GM19324 (cell line): ENCODE data around the gene IL22RA2.

Source experiments
- ATAC-seq: cut with Tn5 transposase; IDR thresholded peaks from one replicate; pipeline ENCODE4 v1.9.1; 2021; ENCODE audit warnings: mild to moderate bottlenecking, moderate library complexity; ENCODE audit not compliant: unreplicated experiment, low FRiP score

The IL22RA2 gene

DNA sequence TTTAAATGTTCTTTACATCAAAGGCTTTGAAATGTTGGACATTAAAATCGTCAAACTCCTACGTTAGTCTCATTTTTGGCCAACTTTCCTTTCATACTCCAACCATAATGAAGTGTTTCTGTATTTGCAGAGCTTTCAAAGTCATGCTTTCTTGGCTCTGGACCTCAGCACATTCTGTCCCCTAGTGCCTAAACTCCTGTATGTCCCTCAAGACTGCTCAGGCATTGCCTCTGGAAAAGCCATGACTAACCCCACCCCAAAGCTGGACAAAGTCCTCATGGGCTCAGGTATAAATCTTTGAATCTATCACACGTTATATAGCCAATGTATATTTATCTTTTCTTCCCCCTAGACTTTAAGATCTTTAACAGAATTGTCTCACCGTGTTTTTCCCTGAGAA lies 26.8 kb upstream of the IL22RA2 start:
- ATAC-seq: no peak

DNA sequence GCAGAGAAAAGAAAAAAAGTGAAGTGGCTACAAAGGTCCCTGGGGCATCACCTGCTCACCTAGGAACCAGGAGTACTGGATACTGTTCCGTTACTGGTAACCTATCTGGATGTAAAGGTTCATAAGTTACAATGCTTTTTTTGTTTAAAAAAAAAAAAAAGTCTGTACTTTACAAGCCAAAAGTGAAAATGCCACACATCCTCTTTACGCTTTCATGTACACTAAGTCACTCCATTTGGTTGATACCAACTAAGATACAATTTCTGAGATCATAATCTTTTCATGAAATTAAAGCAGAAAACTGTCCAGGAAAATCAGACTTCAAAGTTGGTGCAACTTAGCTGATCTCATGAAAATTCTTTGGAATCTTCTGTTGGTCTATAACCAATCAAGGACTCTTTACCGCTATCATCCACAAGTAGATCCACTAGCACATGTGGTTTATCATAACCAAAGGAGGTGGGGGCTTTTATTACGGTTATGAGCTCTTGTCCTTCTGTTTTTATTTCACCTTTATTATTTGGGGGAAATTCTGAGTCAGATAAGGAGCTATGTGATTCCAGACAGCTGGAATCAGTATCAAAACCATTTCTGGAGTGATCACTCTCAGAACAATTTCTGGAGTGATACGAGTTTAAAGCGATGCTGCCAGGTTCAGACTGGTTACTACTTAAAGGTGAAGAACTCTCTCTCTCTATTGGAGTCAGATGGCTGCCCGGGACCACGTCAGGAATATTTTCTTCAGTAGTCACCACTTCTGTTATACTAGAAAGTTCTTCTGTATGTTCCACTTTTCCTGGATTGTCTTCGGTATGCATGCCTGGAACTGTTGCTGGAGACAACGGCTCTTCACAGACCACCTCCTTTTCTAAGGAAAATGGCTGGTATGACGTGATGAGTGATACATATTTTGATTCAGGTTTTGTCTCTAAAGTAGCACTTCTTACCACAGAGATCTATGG lies 24.5 kb upstream of the IL22RA2 start:
- ATAC-seq: no peak

DNA sequence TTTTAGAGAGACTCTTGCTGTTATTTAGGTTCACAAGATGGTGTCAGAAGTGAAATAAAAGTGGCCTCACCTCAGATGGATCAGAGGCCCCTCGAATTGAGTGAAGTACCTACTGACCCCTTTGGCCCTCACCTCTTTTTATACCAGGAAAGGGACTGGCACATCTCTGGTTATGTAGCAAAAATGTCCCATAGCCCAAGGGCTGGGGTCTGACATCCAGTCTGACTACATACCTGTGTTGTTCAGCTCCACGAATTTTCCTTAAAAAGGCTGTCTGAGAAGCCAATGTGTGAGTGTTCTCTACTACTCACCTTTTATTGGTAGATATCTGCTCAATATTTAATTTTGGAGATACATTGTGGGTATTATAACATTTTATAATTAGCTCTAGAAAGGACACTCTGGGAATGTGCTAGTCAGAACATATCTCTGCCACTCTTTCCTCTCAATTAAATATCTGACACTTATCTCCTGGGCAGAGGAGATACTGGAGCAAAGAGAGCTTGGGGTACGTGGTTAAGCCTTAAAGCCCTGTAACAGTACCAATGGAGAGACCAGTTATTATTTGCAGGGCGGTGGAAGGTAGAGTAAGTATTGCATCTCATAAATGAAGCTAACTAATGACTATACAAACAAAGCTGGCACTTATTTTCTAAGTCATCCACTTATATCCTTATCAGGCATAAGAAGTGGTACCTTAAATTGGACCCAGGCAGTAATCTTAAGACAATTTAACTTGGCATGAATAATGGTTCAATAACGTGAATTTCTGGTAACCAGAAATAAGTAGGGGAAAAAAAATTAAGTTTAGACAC lies 20.0 kb upstream of the IL22RA2 start:
- no peak for ATAC-seq

DNA sequence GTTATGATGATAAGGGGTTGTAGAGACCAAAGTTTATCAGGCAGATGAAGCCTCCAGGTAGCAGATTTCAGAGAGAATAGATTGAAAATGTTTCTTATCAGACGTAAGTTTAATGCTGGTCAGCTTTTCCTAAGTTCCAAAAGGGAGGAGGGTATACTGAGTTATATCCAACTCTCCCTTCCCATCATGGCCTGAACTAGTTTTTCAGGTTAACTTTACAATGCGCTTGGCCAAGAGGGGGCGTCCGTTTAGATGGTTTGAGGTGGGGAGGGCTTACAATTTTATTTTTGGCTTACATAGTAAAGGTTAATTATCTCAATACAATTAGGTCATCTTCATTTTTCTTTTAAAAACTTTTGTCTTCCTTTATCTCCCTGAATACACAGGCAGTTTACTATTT lies 19.4 kb upstream of the IL22RA2 start:
- ATAC-seq: no peak

DNA sequence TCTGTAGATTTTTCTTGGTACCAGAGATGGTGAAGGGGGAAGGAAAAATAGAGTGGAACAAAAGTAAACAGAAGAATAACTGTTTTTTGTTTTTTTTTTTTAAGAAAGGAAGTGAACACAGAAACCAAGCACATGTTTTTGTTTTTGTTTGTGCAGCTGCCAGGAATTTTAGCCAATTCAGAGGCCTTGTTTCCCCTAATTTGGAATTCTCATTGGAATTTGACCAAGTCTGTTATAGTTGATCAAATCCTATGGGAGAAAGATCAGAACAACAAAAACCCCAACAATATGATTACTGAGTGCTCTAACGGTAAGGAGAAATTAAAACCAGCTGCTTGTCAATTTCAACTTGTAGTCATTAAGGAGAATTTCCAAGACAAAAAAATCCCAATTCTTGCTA lies 18.2 kb upstream of the IL22RA2 start:
- ATAC-seq: no peak

DNA sequence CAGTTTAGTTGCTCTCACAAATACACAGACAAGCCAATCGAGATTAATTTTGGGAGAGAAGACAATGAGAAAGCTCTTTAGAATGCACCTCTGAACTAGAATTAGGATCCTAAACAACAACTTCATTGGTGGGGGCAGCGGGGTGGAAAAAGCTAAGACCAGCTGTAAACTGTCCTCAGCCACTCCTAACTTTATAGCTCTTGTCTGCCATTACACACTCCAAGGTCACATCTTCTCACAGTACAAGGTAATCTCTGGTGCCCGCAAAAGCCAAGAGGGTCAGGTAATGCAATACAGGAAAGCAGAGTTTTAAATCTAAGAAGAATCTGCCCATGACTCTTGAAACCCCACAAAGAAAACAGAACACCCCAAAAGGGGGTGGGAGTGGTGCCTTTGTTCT lies 17.8 kb upstream of the IL22RA2 start:
- ATAC-seq: no peak

DNA sequence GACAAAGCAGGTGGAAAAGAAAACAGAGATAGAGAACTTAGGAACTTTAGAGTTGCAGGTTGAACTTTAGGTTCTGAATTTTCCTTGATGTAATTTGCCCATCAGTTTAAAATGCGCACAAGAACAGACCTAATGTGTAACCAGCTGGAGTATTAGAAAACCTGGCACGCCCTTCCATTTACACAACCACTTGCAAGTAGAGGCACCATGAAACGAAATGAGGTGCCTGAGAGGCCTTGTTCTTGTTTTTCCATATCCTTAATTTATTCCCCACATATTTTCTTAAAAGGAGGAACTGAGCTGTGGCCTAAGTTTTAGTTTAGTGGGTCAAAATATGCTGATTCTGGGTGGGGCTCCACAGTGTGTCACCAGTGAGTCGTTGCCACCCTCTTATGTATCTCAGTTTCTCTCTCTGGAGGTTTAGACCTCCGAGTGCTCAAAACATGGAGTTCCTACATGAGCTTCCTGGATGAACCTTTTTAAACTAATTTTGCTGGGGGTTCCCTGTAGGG lies 17.2 kb upstream of the IL22RA2 start:
- ATAC-seq: no peak

DNA sequence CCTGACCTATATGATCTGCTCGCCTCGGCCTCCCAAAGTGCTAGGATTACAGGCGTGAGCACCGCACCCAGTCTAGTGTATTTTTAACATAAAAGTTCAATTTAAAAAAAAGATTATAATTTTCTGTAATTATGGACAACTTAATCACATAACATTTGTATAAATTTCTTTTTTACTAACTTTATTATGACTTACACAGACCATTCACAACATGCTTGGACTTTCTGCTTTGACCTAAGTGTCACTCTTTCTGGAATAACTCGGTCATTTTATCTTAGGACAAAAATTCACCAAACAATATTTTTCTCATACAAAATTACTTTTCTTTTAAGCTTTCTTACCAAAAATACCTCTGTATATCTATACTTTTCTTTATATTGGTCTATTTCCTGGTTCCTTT lies 15.4 kb upstream of the IL22RA2 start:
- no peak for ATAC-seq

DNA sequence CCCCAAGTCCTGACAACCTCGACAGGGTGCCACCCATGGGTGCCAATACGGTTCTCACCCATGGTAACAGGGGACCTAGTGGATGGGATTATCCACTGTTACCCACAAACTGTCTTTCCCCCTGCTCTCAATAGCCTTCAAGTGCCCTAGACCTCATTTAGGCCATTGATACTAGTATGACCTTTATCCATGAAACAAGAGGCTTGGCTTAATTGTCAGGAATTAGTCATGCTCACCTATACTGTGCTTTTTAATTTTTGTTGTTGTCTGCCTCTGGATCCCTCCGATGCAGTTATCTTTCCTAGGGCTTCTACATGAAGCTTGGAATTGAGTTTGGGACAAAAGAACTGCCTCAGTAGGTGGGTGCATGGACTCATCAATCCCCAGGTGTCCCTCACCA lies 11.8 kb upstream of the IL22RA2 start:
- ATAC-seq: no peak

DNA sequence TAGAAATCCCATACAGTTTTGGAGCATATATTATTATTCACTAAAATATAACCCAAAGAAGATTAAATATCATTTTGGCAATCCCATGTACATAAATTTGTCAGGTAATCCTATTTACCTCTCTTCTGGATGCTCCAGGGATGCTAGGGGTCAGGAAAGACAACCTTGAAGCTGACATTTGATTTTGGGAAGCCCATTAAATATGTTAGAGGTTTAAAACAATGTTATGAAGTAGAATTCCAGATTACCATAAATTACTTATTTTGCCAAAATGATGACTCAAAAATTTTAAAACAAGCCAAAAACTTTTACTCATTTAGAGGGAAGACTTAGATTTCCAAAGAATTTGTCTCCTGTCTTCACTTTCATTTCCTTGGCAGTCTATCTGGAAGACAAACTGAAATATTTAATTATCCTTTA lies 9.2 kb upstream of the IL22RA2 start:
- ATAC-seq: no peak

DNA sequence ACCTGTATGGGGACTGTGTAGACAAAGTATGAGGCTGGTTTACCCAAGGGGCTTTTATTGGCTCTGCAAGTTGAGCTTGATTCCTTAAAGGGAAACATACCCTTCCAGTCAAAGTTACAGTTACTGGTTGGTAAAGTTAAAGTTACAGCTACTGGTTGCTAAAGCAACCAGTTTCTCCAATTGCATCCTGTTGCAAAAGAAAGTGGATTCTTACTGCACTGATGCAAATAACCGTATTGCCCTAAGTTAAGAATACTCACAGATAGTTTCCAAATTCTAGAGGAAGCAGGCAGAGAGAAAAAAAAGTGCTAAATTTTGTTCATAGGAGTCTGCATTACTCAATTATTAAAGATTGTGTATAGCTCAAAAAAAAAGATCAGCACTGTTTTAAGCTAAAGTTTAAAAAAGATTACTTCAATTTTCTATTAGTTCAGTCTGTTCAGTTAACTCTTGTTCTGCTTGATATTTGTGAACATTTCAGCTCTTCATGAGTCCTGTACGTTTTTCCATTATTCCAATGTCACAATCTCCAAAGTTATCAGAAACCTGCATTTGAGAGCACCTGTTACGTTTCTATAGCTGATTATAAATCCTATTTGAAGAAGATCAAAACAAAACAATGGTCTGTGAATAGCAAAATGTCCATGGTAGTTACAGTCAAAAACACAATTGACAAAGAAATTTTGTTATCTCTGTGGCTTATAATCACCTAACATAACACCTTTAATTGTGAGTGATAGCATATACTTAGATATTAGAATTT lies 8.6 kb upstream of the IL22RA2 start:
- ATAC-seq: no peak

DNA sequence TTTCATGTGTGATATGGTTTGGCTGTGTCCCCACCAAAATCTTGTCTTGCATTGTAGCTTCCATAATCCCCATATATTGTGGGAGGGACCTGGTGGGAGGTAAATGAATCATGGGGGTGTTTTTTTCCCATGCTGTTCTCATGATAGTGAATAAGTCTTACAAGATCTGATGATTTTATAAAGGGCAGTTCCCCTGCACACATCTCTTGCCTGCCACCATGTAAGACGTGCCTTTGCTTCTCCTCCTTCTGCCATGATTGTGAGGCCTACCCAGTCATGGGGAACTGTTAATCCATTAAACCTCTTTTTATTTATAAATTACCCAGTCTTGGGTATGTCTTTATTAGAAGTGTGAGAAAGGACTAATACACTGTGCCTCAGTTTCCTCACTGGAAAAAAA lies 4.2 kb upstream of the IL22RA2 start:
- ATAC-seq: no peak

DNA sequence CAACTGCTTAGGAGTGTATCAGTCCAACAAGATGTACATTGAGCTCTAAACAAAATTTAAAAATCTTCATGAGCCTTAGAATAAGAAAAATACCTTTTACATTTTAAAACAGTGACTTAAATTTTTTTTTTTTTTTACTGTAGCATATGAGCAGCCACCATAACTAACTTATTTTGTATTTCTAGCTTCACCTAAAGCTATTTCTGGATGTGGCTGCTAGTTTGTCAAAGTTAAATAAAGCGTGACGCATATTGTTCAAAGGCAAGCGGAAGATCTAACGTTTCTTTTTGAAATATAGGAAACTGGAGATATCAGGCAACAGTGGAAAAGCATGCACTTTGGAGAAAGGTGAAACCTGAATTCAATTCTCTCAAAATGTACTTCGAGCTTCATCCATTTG lies 3.3 kb upstream of the IL22RA2 start:
- ATAC-seq: no peak

DNA sequence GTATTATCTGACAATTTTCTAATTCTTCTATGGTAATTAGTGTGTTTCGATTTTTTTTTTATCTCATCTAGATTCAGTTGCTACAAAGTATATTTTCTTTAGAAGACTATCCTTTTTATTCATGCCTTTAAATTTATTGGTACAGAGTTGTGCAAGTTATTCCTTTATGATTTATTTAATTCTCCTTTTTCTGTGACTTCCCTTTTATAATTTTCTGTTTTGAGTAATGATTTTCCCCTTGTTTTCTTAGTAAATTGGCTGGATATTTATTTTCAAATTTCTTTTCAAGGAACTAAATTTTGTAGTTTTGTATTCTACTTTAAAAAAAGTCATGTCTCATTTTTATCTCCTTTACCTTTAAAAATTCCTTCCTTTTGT lies 2.4 kb upstream of the IL22RA2 start:
- no peak for ATAC-seq

DNA sequence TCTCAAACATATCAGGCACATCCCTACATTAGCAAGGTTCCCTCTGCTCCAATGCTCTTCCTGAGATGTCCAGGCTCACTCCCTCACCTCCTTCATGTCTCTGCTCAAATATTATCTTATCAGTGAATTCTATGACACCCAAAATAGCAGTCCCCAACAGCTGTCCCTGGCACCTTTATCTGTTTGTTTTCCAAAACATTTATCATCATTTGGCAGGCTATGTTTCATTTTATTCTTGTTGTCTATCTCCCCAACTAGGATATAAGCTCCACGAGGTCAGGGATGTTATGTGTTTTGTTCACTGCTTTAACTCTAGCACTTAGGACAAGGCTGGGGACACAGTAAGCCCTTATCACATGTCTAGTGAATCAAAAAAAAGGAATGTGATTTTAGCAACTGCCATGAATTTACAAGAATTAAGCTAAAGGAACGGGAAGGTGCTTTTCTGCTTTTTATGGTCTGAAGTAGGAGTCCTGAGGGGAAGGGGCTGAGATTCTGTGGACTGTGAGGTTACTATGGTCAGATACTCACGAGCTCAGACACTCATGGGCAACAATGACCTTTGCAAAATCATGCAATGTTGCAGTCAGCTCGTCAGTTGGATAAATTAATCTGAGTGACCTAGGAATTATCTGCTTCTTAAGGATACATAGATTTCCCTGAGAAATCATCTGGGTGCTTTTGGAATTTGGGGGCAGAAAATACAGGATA lies 1.9 kb upstream of the IL22RA2 start:
- no peak for ATAC-seq

DNA sequence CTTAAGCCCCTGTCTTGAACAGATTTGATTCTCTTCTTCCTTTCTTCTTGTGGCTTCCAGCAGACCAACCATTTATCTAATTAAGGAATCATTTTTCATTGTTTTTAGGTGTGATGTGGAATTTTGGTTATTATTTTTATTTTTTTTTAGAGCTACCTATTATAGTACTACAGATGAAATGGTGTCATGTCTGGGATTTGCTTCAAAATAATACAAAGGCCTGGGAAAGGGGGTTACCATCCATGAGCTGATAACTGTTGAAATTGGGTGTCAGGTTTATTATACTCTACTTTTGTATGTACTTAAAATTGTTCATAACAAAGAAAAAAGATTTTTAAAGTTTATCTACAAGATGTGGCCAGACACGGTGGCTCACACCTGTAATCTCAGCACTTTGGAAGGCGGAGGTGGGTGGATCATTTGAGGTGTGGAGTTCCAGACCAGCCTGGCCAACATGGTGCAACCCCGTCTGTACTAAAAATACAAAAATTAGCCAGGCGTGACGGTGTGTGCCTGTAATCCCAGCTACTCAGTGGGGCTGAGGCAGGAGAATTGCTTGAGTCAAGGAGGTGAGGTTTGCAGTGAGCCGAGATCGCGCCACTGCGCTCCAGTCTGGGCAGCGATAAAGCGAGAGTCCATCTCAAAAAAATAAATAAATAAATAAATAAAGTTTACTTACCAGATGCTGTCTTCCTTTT lies 561 bp downstream of the IL22RA2 start:
- ATAC-seq: no peak

DNA sequence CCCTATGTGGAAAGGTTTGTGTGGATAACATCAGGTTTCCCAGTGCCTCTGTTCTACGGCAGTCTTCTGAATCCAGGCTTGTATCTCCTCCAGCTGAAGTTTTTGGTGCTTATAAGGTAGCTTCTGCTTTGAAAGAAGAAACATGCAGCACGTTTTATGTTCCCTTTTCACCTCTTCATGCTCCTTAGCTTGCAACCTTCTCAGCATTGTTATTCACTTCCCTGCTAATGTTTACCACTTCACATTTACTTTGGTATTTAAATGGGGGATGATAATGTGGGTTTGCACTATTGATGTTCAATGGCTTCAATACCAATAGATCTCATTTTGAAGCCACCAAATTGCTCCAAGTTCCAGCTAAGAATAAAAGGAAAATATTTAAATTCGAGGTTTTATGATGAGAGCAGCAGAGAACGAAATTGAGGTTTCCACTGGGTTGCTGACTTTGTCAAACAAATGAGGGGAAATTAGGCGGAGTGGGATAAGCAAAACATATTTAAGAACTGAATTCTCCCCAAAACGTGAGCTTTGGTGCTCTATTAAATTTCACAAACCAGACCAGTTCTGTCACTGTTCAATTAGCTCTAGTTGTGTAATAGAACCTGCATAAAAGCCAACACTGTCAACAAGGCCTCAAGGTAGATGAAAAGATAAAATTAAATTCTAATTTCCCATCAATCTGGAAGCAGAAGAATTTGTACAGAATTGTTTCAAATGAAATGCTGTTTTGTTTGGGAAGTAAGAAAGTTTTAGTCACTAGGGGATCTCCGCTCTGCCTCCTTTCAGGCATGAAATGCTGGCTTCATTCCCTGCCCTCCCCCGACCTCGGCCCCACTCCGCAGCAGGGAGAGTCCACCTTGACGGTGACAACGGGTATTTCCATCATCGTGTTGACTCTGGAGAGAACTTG lies 1.4 kb downstream of the IL22RA2 start:
- ATAC-seq: no peak

DNA sequence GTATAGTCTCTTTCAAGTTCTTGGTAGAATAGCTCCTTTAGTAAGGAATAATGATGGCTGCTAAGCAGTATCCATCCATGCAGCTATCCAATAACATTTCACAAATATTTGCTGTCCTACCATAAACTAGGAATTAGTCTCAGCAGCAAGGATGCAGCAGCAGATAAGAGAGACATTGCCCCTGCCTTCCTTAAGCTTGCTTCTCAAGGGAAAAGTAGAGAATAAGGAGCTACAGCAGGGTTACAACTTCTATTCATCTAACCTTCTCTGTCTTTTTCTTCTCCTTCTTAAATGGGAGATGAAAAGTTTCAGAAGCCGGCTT lies 2.4 kb downstream of the IL22RA2 start:
- ATAC-seq: no peak
